Breast epithelium (tissue), 3 donors: ENCODE measurements around the gene SERINC2.

ENCODE experiments used
- CTCF ChIP-seq, 3 donors: fragments of 450-650 bp; IDR thresholded peaks; one replicate each; pipeline ENCODE4 v1.5.1; 2016 to 2017; ENCODE audit warnings: antibody characterized with exemption in 3 of 3, mild to moderate bottlenecking in 3 of 3, moderate library complexity in 3 of 3
- POLR2A ChIP-seq: fragments of 450-650 bp; IDR thresholded peaks from one replicate; pipeline ENCODE4 v1.6.1; 2016; ENCODE audit warnings: antibody characterized with exemption, mild to moderate bottlenecking, moderate library complexity

DNA sequence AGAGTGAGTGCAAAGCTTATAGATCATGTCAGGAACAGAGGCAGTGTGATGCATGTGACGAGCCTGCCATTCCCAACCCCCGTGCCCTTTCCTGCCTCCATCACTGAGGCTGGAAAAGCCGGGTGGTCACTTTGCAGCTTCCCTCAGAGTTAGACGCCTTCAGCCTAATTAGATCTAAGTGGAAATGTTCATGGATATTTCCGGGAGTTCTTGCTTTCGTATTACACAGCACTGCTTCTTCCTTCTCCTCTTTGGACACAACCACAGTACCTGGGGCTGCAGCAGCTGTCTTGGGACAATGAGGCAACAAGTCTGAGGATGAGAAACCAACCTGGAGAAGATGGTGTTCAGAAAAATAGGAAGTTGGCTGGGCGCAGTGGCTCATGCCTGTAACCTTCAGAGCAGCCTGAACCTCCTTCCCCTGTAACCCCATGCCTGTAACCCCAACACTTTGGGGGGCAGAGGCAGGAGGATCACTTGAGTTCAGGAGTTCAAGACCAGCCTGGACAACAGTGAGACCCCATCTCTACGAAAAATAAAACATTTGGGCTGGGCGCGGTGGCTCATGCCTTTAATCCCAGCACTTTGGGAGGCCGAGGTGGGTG is 24.5 kb downstream of the SERINC2 start:
- TF ChIP-seq POLR2A (no peak), CTCF (IDR thresholded peaks at IDR 0.05) (no peak)
